Placental epithelial cell (primary cell): Measurements from ENCODE around the gene RNF43. TPM values are rescaled to one million over a fixed set of nuclear protein-coding genes. Genes with fewer than 3 reads are reported as not detected.

ENCODE experiments used
- total RNA-seq: library from RNA; depleted of rRNA; stranded (reverse); fragments of >200 nt; gene quantifications from 2 replicates; pipeline ENCODE4 v1.2.3, GENCODE V29; 2012

Gene RNF43
- 0.22 and 2.0 TPM in 2 replicates for total RNA-seq

DNA sequence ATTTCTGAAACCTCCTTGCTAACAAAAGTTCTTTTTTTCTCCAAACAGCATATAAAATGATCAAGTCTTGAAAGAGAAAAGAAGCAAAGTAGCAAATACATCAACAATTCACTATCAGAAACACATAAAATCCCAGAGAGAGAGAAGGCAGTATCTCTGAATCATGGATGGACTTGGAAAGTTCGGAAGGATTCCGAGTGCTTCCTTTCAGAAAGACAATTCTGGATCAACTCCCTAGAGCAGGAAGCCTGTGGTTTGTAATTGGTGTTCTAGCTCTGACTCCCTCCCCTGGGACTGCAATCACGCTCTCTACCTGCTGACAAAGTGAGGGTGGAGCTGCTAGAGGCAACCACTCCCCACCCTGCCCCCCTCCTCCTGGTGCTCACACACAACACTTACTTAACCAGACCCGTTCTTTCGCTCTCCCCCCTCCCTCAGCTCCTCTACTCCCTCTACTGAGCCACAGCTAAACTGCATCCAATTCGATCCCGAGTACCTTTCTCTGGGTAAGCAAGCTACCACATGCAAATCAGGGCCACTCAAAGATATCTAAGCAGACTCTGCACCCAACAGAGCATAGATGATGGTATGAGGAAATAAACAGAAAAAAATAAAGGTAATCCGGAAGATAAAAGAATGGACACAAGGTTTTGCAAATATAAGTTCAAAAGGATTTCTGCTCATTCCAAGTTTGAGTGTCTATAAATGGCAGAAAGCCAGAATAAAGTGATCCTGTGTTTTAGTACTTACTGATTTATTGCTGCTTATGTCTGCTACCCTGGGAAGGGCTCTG, at the start of gene RNF43:
TSS of gene RNF43 (minus strand) at position 235 of the 793 bp plus-strand sequence. CDS start 1,957 bp downstream, outside the sequence.

Other genes starting within 250 kb of the RNF43 start
- not detected in 2 replicates for gene EPX, start 224.8 kb downstream of the RNF43 start, total RNA-seq
- gene MKS1, start 198.3 kb downstream of the RNF43 start, total RNA-seq = 13.4 and 18.8 TPM in 2 replicates
- gene LPO, start 178.9 kb downstream of the RNF43 start, total RNA-seq = not detected in 2 replicates
- under 0.01 TPM in 1 of 2 replicates, not detected in the other for gene MPO, start 136.6 kb downstream of the RNF43 start, total RNA-seq
- 0.43 and 15.3 TPM in 2 replicates for gene TSPOAP1, start 88.7 kb downstream of the RNF43 start, total RNA-seq
- gene SUPT4H1, start 65.3 kb downstream of the RNF43 start, total RNA-seq = 40.0 and 51.4 TPM in 2 replicates
- under 0.01 and 0.11 TPM in 2 replicates for gene HSF5, start 70.9 kb upstream of the RNF43 start, total RNA-seq
- 45.5 and 126 TPM in 2 replicates for gene MTMR4, start 97.1 kb upstream of the RNF43 start, total RNA-seq